Keratinocyte (primary cell): ENCODE data around the gene TPRG1L. TPM values are rescaled to one million over a fixed set of nuclear protein-coding genes. Genes with fewer than 3 reads are reported as not detected.

Source experiments
- DNase-seq: peaks from one replicate; pipeline ENCODE4 v3.0.0-alpha.2; 2011; ENCODE audit warnings: low read depth, missing footprints, low spot score
- FAIRE-seq: peaks from 2 replicates; lab custom pipeline; 2011; peaks lifted over from hg19 to GRCh38; lab: Jason Lieb, UNC
- H2AFZ ChIP-seq: 2 replicates; pipeline ENCODE4 v1.6.0; 2012; ENCODE audit warnings: low read length, control low read depth, inconsistent platforms; ENCODE audit not compliant: control insufficient read depth
- H3K27ac ChIP-seq: 2 replicates; pipeline ENCODE4 v1.5.1; 2011; ENCODE audit warnings: low read length; ENCODE audit not compliant: control insufficient read depth, insufficient read depth
- H3K27me3 ChIP-seq: 3 replicates; pipeline ENCODE4 v1.6.0; 2011; ENCODE audit warnings: low read length; ENCODE audit not compliant: control insufficient read depth, insufficient read depth; ENCODE audit errors: extremely low read depth
- H3K36me3 ChIP-seq, 2 experiments: 2 replicates in 1 of 2; 3 replicates in 1 of 2; pipeline ENCODE4 v1.5.1; 2011; ENCODE audit warnings: low read length in 2 of 2, mild to moderate bottlenecking in 1 of 2; ENCODE audit not compliant: control insufficient read depth in 2 of 2, insufficient read depth in 2 of 2; ENCODE audit errors: extremely low read depth in 1 of 2
- H3K4me1 ChIP-seq: 3 replicates; pipeline ENCODE4 v1.5.1; 2011; ENCODE audit warnings: low read length; ENCODE audit not compliant: control insufficient read depth, insufficient read depth; ENCODE audit errors: extremely low read depth
- H3K4me2 ChIP-seq: 3 replicates; pipeline ENCODE4 v1.6.0; 2011; ENCODE audit warnings: low read depth, low read length; ENCODE audit not compliant: control insufficient read depth, insufficient read depth; ENCODE audit errors: extremely low read depth
- H3K4me3 ChIP-seq, 3 experiments: fragments of 200-600 bp in 1 of 3; sonication (generic) in 1 of 3; 2 replicates in 2 of 3; 3 replicates in 1 of 3; pipeline ENCODE4 v1.5.1; 2011 to 2016; ENCODE audit warnings: low read length in 3 of 3, mild to moderate bottlenecking in 3 of 3, control low read depth in 2 of 3, inconsistent platforms in 1 of 3, low read depth in 1 of 3, mixed read lengths in 1 of 3, mixed run types in 1 of 3, moderate library complexity in 1 of 3; ENCODE audit not compliant: control insufficient read depth in 2 of 3, insufficient read depth in 2 of 3; ENCODE audit errors: extremely low read depth in 1 of 3
- H3K79me2 ChIP-seq: 2 replicates; pipeline ENCODE4 v1.6.0; 2012; ENCODE audit warnings: low read length; ENCODE audit not compliant: control insufficient read depth, insufficient read depth
- H3K9ac ChIP-seq: 3 replicates; pipeline ENCODE4 v1.6.0; 2011; ENCODE audit warnings: low read length; ENCODE audit not compliant: control insufficient read depth, insufficient read depth; ENCODE audit errors: extremely low read depth
- H3K9me1 ChIP-seq: 3 replicates; pipeline ENCODE4 v1.6.0; 2011; ENCODE audit warnings: low read length; ENCODE audit not compliant: control insufficient read depth, insufficient read depth; ENCODE audit errors: extremely low read depth
- H3K9me3 ChIP-seq: 2 replicates; pipeline ENCODE4 v1.5.1; 2012; ENCODE audit warnings: low read depth, low read length; ENCODE audit not compliant: control insufficient read depth
- H4K20me1 ChIP-seq: 3 replicates; pipeline ENCODE4 v1.6.0; 2011; ENCODE audit warnings: low read length; ENCODE audit not compliant: control insufficient read depth, insufficient read depth; ENCODE audit errors: extremely low read depth
- CTCF ChIP-seq, 3 experiments: IDR thresholded peaks in 1 of 3; conservative IDR thresholded peaks in 1 of 3; optimal IDR thresholded peaks in 1 of 3; 2 replicates in 2 of 3; 3 replicates in 1 of 3; pipeline versions ENCODE3 to v1.5.1; 2011; ENCODE audit warnings: low read length in 3 of 3, mild to moderate bottlenecking in 3 of 3, moderate library complexity in 2 of 3, control low read depth in 1 of 3, inconsistent platforms in 1 of 3; ENCODE audit not compliant: insufficient read depth in 2 of 3; ENCODE audit errors: extremely low read depth in 1 of 3
- EZH2 ChIP-seq: IDR thresholded peaks from one replicate; pipeline ENCODE4 v1.6.1; 2012; ENCODE audit warnings: inconsistent platforms, mild to moderate bottlenecking, low read length, moderate library complexity
- dilution Hi-C: fragments of 300-500 bp; cut with MboI; formaldehyde crosslinking; loops from one replicate; pipeline ENCODE4 v1.7.0; 2020; ENCODE audit warnings: low sequenced_read_pairs; ENCODE audit not compliant: extremely low pct_ligation_motif_present
- polyA plus RNA-seq, 5 experiments: library from polyadenylated mRNA; depleted of rRNA in 3 of 5; stranded (reverse) in 3 of 5; stranded (forward) in 1 of 5; unstranded in 1 of 5; fragments of >200 nt; gene quantifications; 1 replicate in 1 of 5; 2 replicates in 3 of 5; 3 replicates in 1 of 5; pipeline versions ENCODE4 v1.2.1 to v1.2.3, GENCODE V29; 2011 to 2012; ENCODE audit warnings: missing spikeins in 2 of 5, low read depth in 1 of 5, low replicate concordance in 1 of 5

The TPRG1L gene
- polyA plus RNA-seq, 1 donor (not counting 4 experiments of a cell fraction or from before 2014, with no cell fraction given): 57.4 TPM

GRCh38 chr1:3600354-3600753 is 24.5 kb upstream of the TPRG1L start:
- no peaks in the 10 kb centered on the region for H3K9me3 ChIP-seq
- no peak overlapping the region for H2AFZ ChIP-seq
- TF ChIP-seq EZH2 (no peak), CTCF (optimal IDR thresholded peaks at IDR 0.05 in 1 of 3, IDR thresholded peaks at IDR 0.05 in 1 of 3, conservative IDR thresholded peaks at IDR 0.05 in 1 of 3; ENCODE audit: extremely low read depth in 1 of 3, insufficient read depth in 2 of 3, low read length in 3 of 3) (no peak)
- no peak overlapping the region for H3K27ac ChIP-seq
- H3K27me3 ChIP-seq: no peaks in the 10 kb centered on the region
- H3K79me2 ChIP-seq: no peaks in the 10 kb centered on the region
- no peaks in the 10 kb centered on the region for H3K36me3 ChIP-seq
- no peak overlapping the region for H3K4me2 ChIP-seq
- no peaks in the 10 kb centered on the region for H4K20me1 ChIP-seq
- no peaks in the 10 kb centered on the region for H3K9me1 ChIP-seq
- FAIRE-seq (no peak), DNase-seq (no peak)
- peaks cover 6% of the 10 kb centered on the region for H3K4me1 ChIP-seq
- dilution Hi-C loops: no loop called here
- H3K9ac ChIP-seq: no peak overlapping the region
- no peak overlapping the region for H3K4me3 ChIP-seq

GRCh38 chr1:3601743-3602142 is 23.1 kb upstream of the TPRG1L start:
- H3K9ac ChIP-seq: no peak overlapping the region
- no peaks in the 10 kb centered on the region for H3K79me2 ChIP-seq
- no peak overlapping the region for H3K27ac ChIP-seq
- no peak overlapping the region for H2AFZ ChIP-seq
- no peaks in the 10 kb centered on the region for H4K20me1 ChIP-seq
- H3K4me3 ChIP-seq: no peak overlapping the region
- no peaks in the 10 kb centered on the region for H3K9me1 ChIP-seq
- H3K27me3 ChIP-seq: no peaks in the 10 kb centered on the region
- no peaks in the 10 kb centered on the region for H3K9me3 ChIP-seq
- DNase-seq (no peak), FAIRE-seq (no peak)
- dilution Hi-C loops: no loop called here
- TF ChIP-seq CTCF (optimal IDR thresholded peaks at IDR 0.05 in 1 of 3, IDR thresholded peaks at IDR 0.05 in 1 of 3, conservative IDR thresholded peaks at IDR 0.05 in 1 of 3; ENCODE audit: extremely low read depth in 1 of 3, insufficient read depth in 2 of 3, low read length in 3 of 3): no peak
- no peak for TF ChIP-seq EZH2
- H3K4me1 ChIP-seq: peaks cover 6% of the 10 kb centered on the region
- no peaks in the 10 kb centered on the region for H3K36me3 ChIP-seq
- no peak overlapping the region for H3K4me2 ChIP-seq
